ENCODE results near the gene QRFPR.

QRFPR gene

DNA sequence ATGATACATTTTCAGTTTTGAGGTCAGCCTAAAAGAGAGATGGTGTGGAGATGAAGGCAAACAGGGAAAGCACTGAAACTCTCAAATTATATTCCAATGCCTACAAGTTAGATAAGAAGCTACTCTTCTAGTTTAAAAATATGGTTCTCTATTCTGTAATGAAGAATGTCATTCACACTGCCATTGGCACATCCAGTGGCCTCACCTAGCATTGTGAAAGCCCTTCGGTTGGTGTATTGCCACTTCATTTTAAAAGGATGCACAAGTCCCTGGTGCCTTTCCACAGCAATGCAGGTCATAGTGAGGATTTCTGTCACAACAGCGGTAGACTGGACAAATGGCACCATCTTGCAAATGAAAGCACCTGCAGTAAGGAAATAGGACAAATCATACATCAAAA lies 40.6 kb downstream of the QRFPR start:
- H3K4me3 ChIP-seq (ENCODE audit: low read depth, low read length) = no peak overlapping the region
- TF ChIP-seq, protein P1, sequence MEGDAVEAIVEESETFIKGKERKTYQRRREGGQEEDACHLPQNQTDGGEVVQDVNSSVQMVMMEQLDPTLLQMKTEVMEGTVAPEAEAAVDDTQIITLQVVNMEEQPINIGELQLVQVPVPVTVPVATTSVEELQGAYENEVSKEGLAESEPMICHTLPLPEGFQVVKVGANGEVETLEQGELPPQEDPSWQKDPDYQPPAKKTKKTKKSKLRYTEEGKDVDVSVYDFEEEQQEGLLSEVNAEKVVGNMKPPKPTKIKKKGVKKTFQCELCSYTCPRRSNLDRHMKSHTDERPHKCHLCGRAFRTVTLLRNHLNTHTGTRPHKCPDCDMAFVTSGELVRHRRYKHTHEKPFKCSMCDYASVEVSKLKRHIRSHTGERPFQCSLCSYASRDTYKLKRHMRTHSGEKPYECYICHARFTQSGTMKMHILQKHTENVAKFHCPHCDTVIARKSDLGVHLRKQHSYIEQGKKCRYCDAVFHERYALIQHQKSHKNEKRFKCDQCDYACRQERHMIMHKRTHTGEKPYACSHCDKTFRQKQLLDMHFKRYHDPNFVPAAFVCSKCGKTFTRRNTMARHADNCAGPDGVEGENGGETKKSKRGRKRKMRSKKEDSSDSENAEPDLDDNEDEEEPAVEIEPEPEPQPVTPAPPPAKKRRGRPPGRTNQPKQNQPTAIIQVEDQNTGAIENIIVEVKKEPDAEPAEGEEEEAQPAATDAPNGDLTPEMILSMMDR (IDR thresholded peaks at IDR 0.05; ENCODE audit: control insufficient read depth, extremely low read depth, insufficient read depth) = no peak
- no peak for DNase-seq (ENCODE audit: low read depth)

DNA sequence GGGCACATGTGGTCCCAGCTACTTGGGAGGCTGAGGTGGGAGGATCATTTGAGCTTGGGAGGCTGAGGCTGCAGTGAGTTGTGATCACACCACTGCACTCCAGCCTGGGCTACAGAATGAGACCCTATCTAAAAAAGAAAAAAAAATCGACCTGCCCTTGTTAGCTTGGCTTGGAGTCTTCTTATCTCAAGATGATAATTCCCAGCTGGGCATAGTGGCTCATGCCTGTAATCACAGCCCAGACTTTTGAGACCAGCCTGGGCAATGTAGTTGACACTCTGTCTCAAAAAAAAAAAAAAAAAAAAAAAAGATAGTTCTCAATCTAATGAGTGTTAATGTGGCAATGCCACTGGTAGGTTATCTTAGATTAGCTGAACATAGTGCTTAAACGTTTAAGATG lies 41.0 kb downstream of the QRFPR start:
- H3K4me3 ChIP-seq (ENCODE audit: low read depth, low read length) = no peak overlapping the region
- TF ChIP-seq, protein P1 (IDR thresholded peaks at IDR 0.05; ENCODE audit: control insufficient read depth, extremely low read depth, insufficient read depth) = no peak
- no peak for DNase-seq (ENCODE audit: low read depth)

DNA sequence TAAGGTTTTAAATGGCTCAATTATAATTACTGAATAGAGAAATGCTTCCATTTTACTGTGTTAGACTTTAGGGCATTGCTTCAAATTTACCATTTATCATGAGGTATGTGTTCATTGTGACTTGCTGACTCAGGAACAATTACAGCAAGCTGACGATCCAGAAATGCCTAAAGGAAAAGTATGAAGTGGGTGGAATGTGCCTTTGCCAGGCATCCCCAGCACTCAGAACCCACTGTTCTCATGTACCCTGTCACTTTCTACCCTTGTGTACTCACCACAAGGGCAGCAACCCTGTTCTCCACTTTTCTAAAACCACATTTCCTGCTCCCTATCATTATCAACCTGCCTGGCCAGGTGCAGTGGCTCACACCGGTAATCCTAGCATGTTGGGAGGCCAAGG lies 41.5 kb downstream of the QRFPR start:
- TF ChIP-seq, protein P1 (IDR thresholded peaks at IDR 0.05; ENCODE audit: control insufficient read depth, extremely low read depth, insufficient read depth) = no peak
- no peak for DNase-seq (ENCODE audit: low read depth)
- no peak overlapping the region for H3K4me3 ChIP-seq (ENCODE audit: low read depth, low read length)

DNA sequence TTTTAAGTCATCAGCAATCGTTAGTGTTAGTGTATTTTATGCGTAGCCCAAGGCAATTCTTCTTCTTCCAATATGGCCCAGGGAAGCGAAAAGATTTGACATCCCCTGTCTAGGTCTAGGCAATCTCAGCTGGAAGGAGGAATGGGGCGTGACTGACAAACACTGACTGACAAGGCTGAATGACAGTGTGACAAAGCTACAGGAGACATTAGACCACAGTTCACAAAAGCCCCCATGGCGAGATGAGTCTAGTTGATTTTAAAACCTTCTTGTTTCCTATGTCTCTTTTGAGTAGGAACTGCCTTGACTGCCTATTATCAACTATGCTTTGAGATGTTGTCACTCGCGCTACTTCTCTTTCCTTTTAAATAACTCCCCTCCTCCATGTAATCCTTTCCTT lies 42.3 kb downstream of the QRFPR start:
- TF ChIP-seq, protein P1 (IDR thresholded peaks at IDR 0.05; ENCODE audit: control insufficient read depth, extremely low read depth, insufficient read depth) = no peak
- DNase-seq (ENCODE audit: low read depth) = no peak
- no peak overlapping the region for H3K4me3 ChIP-seq (ENCODE audit: low read depth, low read length)

DNA sequence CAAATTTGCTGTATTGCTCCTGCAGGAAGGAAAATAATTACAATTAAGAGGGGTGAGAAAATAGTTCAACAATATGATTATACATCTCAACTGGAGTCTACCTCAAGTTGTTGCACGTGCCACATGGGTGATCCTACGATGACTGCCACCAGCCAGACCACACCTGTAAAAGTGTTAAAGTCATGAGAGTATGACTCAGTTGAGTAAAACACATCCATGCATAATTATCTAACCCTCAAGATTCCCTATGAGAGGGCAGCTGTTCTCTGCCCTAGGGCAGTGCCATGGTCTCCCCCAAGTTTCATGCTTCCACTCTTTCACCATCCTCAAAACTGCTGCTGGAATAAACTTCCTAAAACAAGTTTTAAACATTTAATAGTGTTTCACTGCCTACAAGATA lies 44.1 kb downstream of the QRFPR start:
- no peak for DNase-seq (ENCODE audit: low read depth)
- TF ChIP-seq, protein P1 (IDR thresholded peaks at IDR 0.05; ENCODE audit: control insufficient read depth, extremely low read depth, insufficient read depth) = no peak

DNA sequence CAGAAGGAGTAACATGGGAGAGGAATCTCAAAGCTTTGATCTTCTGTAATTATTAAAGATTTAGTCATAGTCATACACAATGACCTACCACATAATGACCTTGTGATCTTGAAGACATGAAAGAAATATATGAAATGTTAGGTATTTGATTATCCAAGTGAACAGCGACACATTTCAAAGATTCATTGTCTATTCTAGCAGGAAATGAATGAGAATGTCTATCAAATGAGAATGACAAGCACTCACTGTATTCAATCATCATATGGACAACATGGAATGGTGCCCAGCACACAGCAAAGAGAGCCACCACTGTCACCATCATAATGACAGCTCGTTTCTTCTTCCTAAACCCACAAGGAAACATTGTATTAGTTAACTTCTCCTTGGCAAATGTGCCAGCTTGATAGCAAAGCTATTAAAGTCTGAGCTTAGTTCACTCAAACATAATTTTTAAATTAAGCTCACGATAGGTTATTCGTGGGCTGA lies 50.6 kb downstream of the QRFPR start:
- TF ChIP-seq, protein P1 (IDR thresholded peaks at IDR 0.05; ENCODE audit: control insufficient read depth, extremely low read depth, insufficient read depth) = no peak
- DNase-seq (ENCODE audit: low read depth) = no peak
- H3K4me3 ChIP-seq (ENCODE audit: low read depth, low read length) = no peak overlapping the region

More for the DNA sequence above, 44.1 kb downstream of the QRFPR start:
- no peak overlapping the region for H3K4me3 ChIP-seq (ENCODE audit: low read depth, low read length)

DNA sequence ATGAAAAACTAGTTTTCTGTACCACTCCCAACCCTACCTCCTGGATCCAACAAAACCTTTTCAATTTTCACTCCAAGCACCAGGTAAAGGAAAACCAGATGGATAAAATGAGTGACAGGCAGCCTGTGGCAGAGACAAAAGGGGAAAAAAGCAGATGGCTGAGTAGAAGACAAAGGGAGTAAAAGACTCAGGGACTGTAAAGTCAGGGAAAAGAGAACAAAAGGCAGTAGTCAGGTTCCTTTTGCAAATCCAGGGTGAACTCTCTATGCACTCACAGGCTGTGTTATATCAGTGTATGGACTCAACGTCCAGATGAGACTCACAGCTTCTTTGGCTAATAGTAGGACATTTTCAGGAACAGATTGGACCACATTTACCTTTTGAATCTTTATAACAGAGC lies 54.2 kb downstream of the QRFPR start:
- no peak overlapping the region for H3K4me3 ChIP-seq (ENCODE audit: low read depth, low read length)
- TF ChIP-seq, protein P1 (IDR thresholded peaks at IDR 0.05; ENCODE audit: control insufficient read depth, extremely low read depth, insufficient read depth) = no peak
- DNase-seq (ENCODE audit: low read depth) = no peak

Data from LNCaP clone FGC (cell line).